NCI-H1436 (cell line): ENCODE measurements around the gene COMMD9.

Experiments
- DNase-seq: peaks from one replicate; lab custom pipeline; 2025; lab: John Stamatoyannopoulos, UW

Gene COMMD9

GRCh38 chr11:36257351-36257750, 31.9 kb downstream of the COMMD9 start:
- DNase-seq, result no peak

DNA sequence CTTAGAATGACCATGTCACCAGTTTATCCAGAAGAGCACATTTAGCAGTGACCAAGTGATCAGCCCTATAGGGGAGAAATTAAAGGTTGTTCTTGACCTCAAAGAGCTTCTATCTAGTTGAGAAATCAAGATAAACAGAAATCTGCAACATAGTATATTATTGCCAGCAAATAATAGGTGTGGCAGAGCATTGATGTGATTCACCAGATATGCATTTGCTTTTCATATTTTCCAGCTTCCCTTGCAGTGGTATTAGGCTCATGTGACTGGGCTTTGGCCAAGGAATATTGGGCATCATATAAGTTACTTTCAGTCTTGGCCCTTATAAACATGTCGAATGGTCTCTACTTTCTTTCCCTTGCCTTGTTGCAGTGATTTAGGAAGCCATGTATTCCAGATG, 34.5 kb downstream of the COMMD9 start:
- DNase-seq, result no peak

DNA sequence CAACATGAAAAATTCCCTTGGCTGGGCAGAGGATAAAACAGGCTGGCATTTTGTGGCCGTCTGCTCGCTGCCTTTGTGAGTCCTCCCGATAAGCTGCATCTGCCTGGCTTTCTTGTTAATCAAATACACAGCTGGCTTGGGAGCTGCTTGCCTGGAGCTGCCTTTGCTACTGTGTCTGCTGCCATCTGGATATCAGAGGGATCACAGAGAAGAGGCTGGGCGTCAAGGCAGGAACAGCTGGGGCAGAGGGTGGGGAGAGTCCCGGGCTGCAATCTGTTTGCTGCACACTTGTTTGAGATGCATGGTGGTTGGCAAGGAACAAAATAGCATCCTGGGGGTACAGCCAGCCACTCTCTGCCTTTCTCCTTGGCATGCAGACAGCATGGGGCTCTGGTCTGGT, 36.0 kb downstream of the COMMD9 start:
- DNase-seq, result no peak

DNA sequence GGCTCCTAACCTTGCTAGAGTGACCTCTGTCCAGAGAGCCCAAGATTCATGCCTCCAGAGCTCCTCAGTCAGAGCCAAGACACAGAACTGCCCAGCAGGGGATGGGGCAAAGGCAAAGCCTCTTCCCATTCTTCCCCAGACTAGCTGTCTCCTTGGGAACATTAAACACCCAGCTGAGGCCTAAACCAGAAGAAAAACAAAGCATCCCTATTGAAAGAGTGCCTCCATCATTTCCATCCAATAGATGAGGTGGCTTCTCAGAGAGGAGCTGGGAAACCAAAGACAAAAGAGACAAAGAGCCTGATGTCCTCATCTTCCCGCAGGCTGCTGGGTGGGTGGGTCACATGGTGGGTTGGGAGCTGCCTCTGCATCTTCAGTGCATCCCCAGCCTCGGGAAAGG, 37.4 kb downstream of the COMMD9 start:
- DNase-seq, result no peak

DNA sequence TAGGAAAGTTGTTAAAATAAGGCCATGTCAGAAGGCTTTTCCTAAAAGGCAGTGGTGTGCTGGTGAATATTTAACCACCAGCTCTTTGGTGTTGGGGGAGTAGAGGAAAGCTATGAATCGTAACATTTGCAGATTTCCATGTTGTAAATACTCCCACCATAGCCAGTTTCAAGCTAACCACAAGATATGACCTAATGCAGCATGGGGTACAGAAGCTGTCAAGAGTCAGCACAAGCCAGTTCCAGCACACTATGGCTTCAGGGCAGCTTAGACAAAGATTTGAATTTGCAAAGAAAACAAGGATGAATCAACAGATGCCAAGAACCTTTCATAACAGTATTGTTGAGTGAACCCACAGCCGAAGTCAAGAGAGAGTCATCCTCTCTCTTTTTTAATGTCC, 40.0 kb downstream of the COMMD9 start:
- DNase-seq, result no peak

DNA sequence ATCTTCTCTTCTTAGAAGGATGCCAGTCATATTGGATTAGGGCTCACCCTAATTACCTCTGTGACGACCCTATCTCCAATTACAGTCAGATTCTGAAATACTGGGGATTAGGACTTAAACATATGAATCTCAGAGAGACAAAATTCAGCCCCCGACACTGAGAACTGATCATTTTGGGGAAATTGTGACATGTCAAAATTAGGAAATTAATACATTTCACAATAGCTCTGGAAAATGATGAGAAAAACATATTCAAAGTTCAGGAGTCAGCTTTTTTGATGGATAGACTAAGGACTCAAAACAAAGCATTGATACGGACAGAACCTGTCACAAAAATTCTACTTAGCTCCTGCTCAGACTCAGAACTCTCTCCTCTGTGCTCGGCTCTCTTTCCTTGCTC, 40.8 kb downstream of the COMMD9 start:
- no peak for DNase-seq

DNA sequence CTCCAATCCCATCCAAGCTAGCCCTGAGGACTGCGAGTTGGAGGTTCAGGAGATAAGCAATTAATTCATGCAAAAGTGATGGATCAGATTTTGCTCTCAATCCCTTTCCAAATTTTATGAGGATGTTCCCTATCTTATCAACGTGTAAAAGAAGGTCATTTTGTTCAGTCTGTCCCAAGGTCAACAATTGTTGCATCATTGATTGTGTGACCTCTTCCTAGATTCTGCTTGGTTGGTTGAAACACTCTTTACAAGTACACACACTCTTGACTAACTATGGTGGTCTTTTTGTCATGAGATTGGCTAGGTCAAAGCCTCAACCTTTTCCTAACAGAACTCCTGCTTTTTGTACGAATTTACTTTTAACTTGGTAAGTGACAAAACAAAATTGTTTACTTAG, 41.7 kb downstream of the COMMD9 start:
- no peak for DNase-seq

- DNase-seq, result no peak
These were observed 45.6 kb downstream of the COMMD9 start for GRCh38 chr11:36243641-36244040.

DNA sequence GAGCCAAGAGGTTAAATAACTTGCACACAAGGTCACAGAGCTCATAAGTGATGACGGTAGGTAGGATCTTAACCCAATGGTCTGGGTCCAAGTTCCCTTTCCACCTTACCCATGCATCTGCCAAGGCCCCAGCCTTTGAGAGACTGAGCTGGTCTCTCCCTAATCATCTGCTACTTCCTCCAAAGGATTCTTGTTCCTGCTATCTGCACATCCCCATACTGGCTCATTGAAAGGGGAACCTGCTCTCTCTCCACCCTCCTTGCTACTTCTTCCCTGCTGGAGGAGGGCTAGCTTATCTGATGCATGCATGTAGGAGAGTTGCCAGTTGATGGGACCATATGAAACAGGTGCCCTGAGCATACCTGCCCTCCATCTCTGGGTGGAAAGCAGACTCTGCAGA, 47.7 kb downstream of the COMMD9 start:
- DNase-seq, result no peak

DNA sequence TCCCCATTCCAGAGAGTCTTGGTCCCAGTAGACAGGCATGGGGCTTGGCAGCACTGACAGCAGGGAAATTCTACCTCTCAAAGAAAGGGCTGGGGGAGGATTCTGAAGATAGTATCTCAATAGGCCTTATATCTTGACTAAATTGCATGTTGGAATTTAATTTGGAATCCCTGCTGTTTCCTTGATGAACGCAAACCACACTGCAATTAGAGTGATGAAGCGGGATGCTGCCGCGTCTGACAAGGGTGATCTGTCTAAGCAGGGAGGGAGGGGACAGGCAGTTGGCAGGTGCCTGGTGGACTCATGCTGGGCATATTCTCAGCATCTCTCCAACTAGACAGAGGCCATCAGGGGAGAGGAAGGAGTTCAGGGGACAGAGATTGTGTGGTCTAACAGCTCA, 48.4 kb downstream of the COMMD9 start:
- DNase-seq, result no peak

DNA sequence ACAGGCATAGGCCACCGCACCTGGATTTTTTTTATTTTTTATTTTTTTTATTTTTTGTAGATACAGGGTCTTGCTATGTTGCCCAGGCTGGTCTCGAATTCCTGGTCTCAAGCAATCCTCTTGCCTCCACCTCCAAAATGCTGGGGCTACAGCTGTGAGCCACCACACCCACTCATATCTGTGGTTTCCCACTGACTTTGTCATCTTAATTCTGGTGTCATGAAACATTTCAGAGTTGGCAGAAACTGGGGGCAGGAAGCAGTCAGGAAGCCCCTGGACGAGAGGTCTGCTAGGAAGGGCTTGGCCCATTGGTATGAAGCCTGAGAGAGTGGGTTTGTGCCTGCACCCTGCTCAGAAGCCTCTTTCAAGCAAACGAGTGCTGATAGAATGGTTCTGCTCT, 49.1 kb downstream of the COMMD9 start:
- no peak for DNase-seq

- DNase-seq, result no peak
These were observed 49.6 kb downstream of the COMMD9 start for GRCh38 chr11:36239636-36240035.

- no peak for DNase-seq
These were observed 50.3 kb downstream of the COMMD9 start for GRCh38 chr11:36238881-36239280.

DNA sequence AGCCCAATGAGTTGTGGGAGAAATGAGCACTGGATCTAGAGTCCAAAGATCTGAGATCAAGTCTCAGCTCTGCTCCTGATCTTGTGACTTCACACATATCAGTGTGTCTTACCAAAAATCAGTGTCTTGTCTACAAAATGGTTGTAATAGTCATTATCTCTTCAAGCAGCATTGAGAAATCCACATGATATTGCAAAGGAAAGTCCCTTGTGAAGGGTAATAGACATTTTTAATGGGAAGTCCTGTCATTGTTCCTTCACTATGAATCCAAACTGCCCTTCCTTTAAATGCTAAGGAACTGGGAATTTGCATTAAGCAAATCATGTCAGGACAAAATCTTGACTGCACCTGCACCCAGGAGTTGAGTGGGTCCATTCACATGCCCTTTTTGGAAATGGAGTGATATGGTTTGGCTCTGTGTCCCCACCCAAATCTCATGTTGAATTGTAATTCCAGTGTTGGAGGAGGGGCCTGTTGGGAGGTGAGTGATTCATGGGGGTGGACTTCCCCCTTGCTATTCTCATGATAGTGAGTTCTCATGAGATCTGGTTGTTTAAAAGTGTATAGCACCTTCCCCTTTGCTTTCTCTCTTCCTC, 51.1 kb downstream of the COMMD9 start:
- no peak for DNase-seq

GRCh38 chr11:36237391-36237790, 51.8 kb downstream of the COMMD9 start:
- DNase-seq, result no peak

DNA sequence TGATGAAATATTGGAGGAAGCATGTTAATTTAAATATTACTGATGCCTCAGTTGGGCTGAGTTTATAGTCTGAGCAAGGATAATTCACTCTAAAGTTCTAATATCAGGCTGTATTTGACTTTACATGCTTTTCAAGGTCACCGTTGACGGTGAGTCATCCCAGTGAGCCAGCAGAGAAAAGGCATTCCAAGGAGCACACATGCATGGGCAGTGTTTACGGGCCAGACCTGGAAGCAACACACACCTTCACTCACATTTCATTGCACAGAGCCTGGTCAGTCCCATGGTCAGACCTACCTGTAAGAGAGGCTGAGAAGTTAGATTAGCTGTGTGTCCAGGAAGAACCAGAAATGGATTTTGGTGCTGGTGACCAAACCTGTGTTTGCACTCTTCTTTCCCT, 53.5 kb downstream of the COMMD9 start:
- no peak for DNase-seq

DNA sequence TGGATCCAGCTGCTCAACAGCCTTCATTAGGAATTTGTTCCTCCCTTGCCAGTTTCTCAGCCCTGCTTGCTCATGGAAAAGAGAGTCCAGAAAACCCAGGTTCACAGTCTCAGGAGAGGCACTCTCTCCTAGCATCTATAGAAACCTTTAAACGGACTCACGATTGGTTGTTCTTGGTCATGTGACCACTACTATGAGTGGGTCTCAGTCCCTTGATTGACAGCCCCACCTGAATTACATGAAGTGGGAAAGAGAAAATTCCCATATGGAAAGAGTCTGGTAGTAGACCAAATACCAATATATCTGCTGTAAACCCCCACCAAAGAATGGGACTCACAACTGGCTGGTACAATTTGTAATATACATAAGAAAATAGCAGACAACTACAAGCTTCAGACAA, 54.4 kb downstream of the COMMD9 start:
- no peak for DNase-seq

DNA sequence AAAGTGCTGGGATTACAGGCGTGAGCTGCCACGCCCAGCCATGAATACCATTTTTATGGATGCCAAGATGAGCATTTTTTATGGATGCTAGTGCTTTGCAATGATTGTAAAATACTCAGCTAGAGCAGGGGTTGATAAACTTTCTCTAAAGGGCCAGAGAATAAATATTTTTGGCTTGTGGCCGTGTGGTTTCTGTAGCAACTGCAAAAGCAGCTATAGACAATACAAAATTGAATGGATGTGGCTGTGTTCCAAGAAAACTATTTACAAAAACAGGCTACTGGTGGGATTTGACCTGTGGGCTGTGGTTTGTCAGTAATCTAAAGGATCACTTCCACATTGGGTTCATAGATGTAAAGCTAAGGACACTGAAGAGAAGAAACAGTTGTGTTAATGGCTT, 56.0 kb downstream of the COMMD9 start:
- DNase-seq, result no peak

GRCh38 chr11:36230779-36231699, 58.2 kb downstream of the COMMD9 start:
- DNase-seq, result no peak

- no peak for DNase-seq
These were observed 60.0 kb downstream of the COMMD9 start for GRCh38 chr11:36229091-36229705.

GRCh38 chr11:36228689-36229088, 60.5 kb downstream of the COMMD9 start:
- no peak for DNase-seq

DNA sequence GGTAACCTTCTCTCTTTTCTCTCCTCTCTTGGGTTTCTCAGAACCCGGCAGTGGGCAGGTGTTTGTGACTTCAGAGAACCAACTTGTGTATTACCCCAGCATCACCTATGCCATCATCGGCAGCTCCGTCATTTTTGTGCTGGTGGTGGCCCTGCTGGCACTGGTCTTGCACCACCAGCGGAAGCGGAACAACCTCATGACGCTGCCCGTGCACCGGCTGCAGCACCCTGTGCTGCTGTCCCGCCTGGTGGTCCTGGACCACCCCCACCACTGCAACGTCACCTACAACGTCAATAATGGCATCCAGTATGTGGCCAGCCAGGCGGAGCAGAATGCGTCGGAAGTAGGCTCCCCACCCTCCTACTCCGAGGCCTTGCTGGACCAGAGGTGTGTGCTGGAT, 62.2 kb downstream of the COMMD9 start:
- no peak for DNase-seq

- DNase-seq, result no peak
These were observed 64.9 kb downstream of the COMMD9 start for GRCh38 chr11:36224209-36224882.
